ENCODE data around the gene SPEM2.

- TF ChIP-seq CTCF (IDR thresholded peaks at IDR 0.05) (no peak), EZH2 (IDR thresholded peaks at IDR 0.05) (no peak), EZH2phosphoT487 (IDR thresholded peaks at IDR 0.05) (no peak)
These were observed 43.5 kb downstream of the SPEM2 start for GRCh38 chr17:7468804-7469389.

Measured in neural progenitor cell (in vitro differentiated cells).